SH-SY5Y (cell line): ENCODE measurements around the gene PPP2R2C.

ENCODE experiments used
- GATA2 ChIP-seq: IDR thresholded peaks from 2 replicates; pipeline ENCODE4 v1.6.1; 2011; ENCODE audit warnings: mild to moderate bottlenecking, low read depth, low read length
- GATA3 ChIP-seq: IDR thresholded peaks from 2 replicates; pipeline ENCODE4 v1.6.1; 2011; ENCODE audit warnings: low read depth, mild to moderate bottlenecking, low read length, moderate library complexity

DNA sequence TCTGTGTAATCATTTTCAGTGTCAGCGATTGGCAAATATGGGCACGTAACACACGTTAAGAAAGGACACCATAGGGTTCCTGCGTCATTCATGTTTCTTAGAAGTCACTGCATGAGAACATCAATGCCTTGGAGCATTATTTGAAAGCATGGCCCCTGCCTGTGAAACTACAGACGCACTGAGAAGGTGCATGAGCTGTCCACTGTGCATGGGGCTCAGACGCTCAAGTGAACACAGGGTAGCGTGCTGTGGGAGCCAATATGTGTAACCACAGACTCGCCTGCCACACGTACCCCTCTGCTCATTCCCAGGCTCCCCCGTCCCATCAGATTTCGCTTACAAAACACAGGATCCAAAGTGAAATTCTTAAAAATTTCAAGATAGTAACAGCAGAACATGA lies 6.5 kb downstream of the PPP2R2C start:
- TF ChIP-seq GATA3 (no peak), GATA2 (no peak)
